Calu3 (cell line): ENCODE data around the gene TSPO2. TPM values are rescaled to one million over a fixed set of nuclear protein-coding genes. Genes with fewer than 3 reads are reported as not detected.
"Not testable (repeated sequence)": the region's sequence is repeated elsewhere in the genome, so short reads cannot be mapped to it uniquely, and the experiment has no call there.

Experiments used
- BruUV-seq: library from RNA; stranded (reverse); fragments of 400-500 nt; replicated peaks from 2 replicates; lab custom pipeline; 2021; lab: Mats Ljungman, UMichigan
- CTCF ChIA-PET: fragments of 300-600 bp; sonication (Branson Sonifier 250); formaldehyde crosslinking; loops from one replicate; lab custom pipeline; 2022; ENCODE audit warnings: antibody characterized with exemption; lab: Charles Lee
- DNase-seq: peaks from one replicate; pipeline ENCODE4 v3.0.0; 2022
- H3K27ac Mint-ChIP-seq: one replicate; pipeline ENCODE4 v1.8.0; 2022; ENCODE audit warnings: mixed read lengths; ENCODE audit not compliant: unreplicated experiment
- H3K27me3 Mint-ChIP-seq: one replicate; pipeline ENCODE4 v1.8.0; 2022; ENCODE audit warnings: mixed read lengths; ENCODE audit not compliant: unreplicated experiment
- H3K36me3 Mint-ChIP-seq: one replicate; pipeline ENCODE4 v1.8.0; 2022; ENCODE audit warnings: mild to moderate bottlenecking, moderate library complexity, mixed read lengths; ENCODE audit not compliant: insufficient read depth, unreplicated experiment
- H3K4me1 Mint-ChIP-seq: one replicate; pipeline ENCODE4 v1.8.0; 2022; ENCODE audit warnings: mild to moderate bottlenecking, low read depth, mixed read lengths; ENCODE audit not compliant: unreplicated experiment
- H3K4me3 Mint-ChIP-seq: one replicate; pipeline ENCODE4 v1.8.0; 2022; ENCODE audit warnings: mild to moderate bottlenecking, low read depth, moderate library complexity, mixed read lengths; ENCODE audit not compliant: unreplicated experiment
- H3K9me3 Mint-ChIP-seq: one replicate; pipeline ENCODE4 v1.8.0; 2022; ENCODE audit warnings: low read depth, mixed read lengths; ENCODE audit not compliant: unreplicated experiment
- CTCF ChIP-seq: fragments of 200-600 bp; IDR thresholded peaks from one replicate; pipeline ENCODE4 v1.8.0; 2022; ENCODE audit warnings: antibody characterized with exemption; ENCODE audit not compliant: unreplicated experiment
- intact Hi-C: fragments of 100-400 bp; cut with micrococcal nuclease; formaldehyde crosslinking; loops from one replicate; pipeline ENCODE4 v1.10.0; 2022; ENCODE audit not compliant: unreplicated experiment
- total RNA-seq: library from RNA; stranded (reverse); gene quantifications from 2 replicates; pipeline ENCODE4 v1.2.3, GENCODE V29; 2022

The TSPO2 gene
- total RNA-seq, 1 experiment from 2014 or later = not detected

- no peak for TF ChIP-seq CTCF
- Mint-ChIP-seq H3K27me3 (no peaks in the 10 kb centered on the region), H3K36me3 (no peaks in the 10 kb centered on the region), H3K4me3 (no peak overlapping the region), H3K27ac (no peak overlapping the region), H3K4me1 (peaks cover 17% of the 10 kb centered on the region), H3K9me3 (peaks cover 3% of the 10 kb centered on the region)
- intact Hi-C loops = no loop called here
- no peak for DNase-seq
- CTCF ChIA-PET = interaction anchor here (0.6 to 1.0 kb wide), 5 partner anchors 12 to 920 kb away, joined by 3 to 4 read pairs (median 3); no protein-coding TSS in a partner anchor
- no TSS peak for BruUV-seq
Measured at GRCh38 chr6:41013466-41014153, 28.7 kb upstream of the TSPO2 start.

GRCh38 chr6:41014780-41015179 is 27.5 kb upstream of the TSPO2 start:
- Mint-ChIP-seq H3K27ac (no peak overlapping the region), H3K27me3 (no peaks in the 10 kb centered on the region), H3K9me3 (peaks cover 3% of the 10 kb centered on the region), H3K4me1 (peaks cover 17% of the 10 kb centered on the region), H3K36me3 (no peaks in the 10 kb centered on the region), H3K4me3 (no peak overlapping the region)
- no TSS peak for BruUV-seq
- DNase-seq = no peak
- no peak for TF ChIP-seq CTCF
- CTCF ChIA-PET = no interaction called here
- intact Hi-C loops = no loop called here

GRCh38 chr6:41015860-41016259 is 26.4 kb upstream of the TSPO2 start:
- CTCF ChIA-PET, H3K9me3 Mint-ChIP-seq, H3K4me3 Mint-ChIP-seq, H3K27me3 Mint-ChIP-seq, DNase-seq, H3K36me3 Mint-ChIP-seq, H3K27ac Mint-ChIP-seq, BruUV-seq, intact Hi-C loops: not testable (repeated sequence)
- peaks cover 17% of the 10 kb centered on the region for H3K4me1 Mint-ChIP-seq

GRCh38 chr6:41017663-41018062 is 24.6 kb upstream of the TSPO2 start:
- BruUV-seq = no TSS peak
- CTCF ChIA-PET = interaction anchor here (1.4 kb wide), 1 partner anchor 11 kb away, joined by 3 read pairs; no protein-coding TSS in a partner anchor
- Mint-ChIP-seq H3K9me3 (peaks cover 3% of the 10 kb centered on the region), H3K4me1 (peaks cover 21% of the 10 kb centered on the region), H3K27ac (no peak overlapping the region), H3K4me3 (no peak overlapping the region), H3K36me3 (no peaks in the 10 kb centered on the region), H3K27me3 (no peaks in the 10 kb centered on the region)
- no peak for TF ChIP-seq CTCF
- intact Hi-C loops = no loop called here
- DNase-seq = no peak

GRCh38 chr6:41021832-41022231 is 20.4 kb upstream of the TSPO2 start:
- Mint-ChIP-seq H3K4me1 (peaks cover 7% of the 10 kb centered on the region), H3K36me3 (no peaks in the 10 kb centered on the region), H3K4me3 (no peak overlapping the region), H3K27ac (no peak overlapping the region), H3K9me3 (no peaks in the 10 kb centered on the region), H3K27me3 (no peaks in the 10 kb centered on the region)
- no TSS peak for BruUV-seq
- intact Hi-C loops = loop anchor here (2.0 kb wide), 1 partner anchor 127 kb away; no protein-coding TSS in a partner anchor
- CTCF ChIA-PET = no interaction called here
- peak; percentile 44 for DNase-seq
- no peak for TF ChIP-seq CTCF
